Mucosa of rectum (tissue), 2 donors: ENCODE measurements around the gene KDM2B.
"Not testable (repeated sequence)": the region's sequence is repeated elsewhere in the genome, so short reads cannot be mapped to it uniquely, and the experiment has no call there.

Source experiments
- H3K27ac ChIP-seq, 2 donors: one replicate each; pipeline ENCODE4 v1.7.0; 2013; ENCODE audit warnings: inconsistent platforms in 2 of 2, low read depth in 2 of 2, low read length in 2 of 2
- H3K27me3 ChIP-seq, 2 donors: one replicate each; pipeline ENCODE4 v1.7.0; 2013; ENCODE audit warnings: low read length in 2 of 2; ENCODE audit not compliant: control insufficient read depth in 2 of 2, insufficient read depth in 2 of 2
- H3K36me3 ChIP-seq, 2 donors: one replicate each; pipeline ENCODE4 v1.7.0; 2013; ENCODE audit warnings: low read length in 2 of 2; ENCODE audit not compliant: control insufficient read depth in 2 of 2, insufficient read depth in 2 of 2
- H3K4me1 ChIP-seq, 2 donors: one replicate each; pipeline ENCODE4 v1.7.0; 2013; ENCODE audit warnings: low read length in 2 of 2, mild to moderate bottlenecking in 1 of 2; ENCODE audit not compliant: control insufficient read depth in 2 of 2, insufficient read depth in 2 of 2
- H3K4me3 ChIP-seq, 2 donors: one replicate each; pipeline ENCODE4 v1.7.0; 2013; ENCODE audit warnings: low read length in 2 of 2
- H3K9ac ChIP-seq, 2 donors: one replicate each; pipeline ENCODE4 v1.7.0; 2013; ENCODE audit warnings: low read length in 2 of 2, low read depth in 1 of 2, mild to moderate bottlenecking in 1 of 2
- H3K9me3 ChIP-seq, 2 donors: one replicate each; pipeline ENCODE4 v1.7.0; 2013; ENCODE audit warnings: low read length in 2 of 2; ENCODE audit not compliant: control insufficient read depth in 2 of 2
- donor health status: healthy.
- donor health status: Normal muscosa, but diverticular disease.

The KDM2B gene

GRCh38 chr12:121489874-121490273 lies 90.9 kb downstream of the KDM2B start:
- no peaks in the 10 kb centered on the region for H3K36me3 ChIP-seq
- no peaks in the 10 kb centered on the region for H3K9me3 ChIP-seq
- H3K4me3 ChIP-seq = no peak overlapping the region
- no peaks in the 10 kb centered on the region for H3K4me1 ChIP-seq
- H3K27ac ChIP-seq = no peak overlapping the region
- no peak overlapping the region for H3K9ac ChIP-seq
- no peaks in the 10 kb centered on the region for H3K27me3 ChIP-seq

GRCh38 chr12:121484967-121485366 lies 95.9 kb downstream of the KDM2B start:
- Histone ChIP-seq H3K27ac (no peak overlapping the region), H3K36me3 (no peaks in the 10 kb centered on the region), H3K9me3 (no peaks in the 10 kb centered on the region), H3K27me3 (no peaks in the 10 kb centered on the region), H3K4me3 (no peak overlapping the region), H3K9ac (no peak overlapping the region), H3K4me1 (no peaks in the 10 kb centered on the region)

GRCh38 chr12:121484564-121484963 lies 96.3 kb downstream of the KDM2B start:
- not testable (repeated sequence) for H3K4me3 ChIP-seq, H3K9ac ChIP-seq, H3K27ac ChIP-seq, H3K9me3 ChIP-seq, H3K36me3 ChIP-seq, H3K27me3 ChIP-seq, H3K4me1 ChIP-seq

GRCh38 chr12:121483949-121484348 lies 96.9 kb downstream of the KDM2B start:
- Histone ChIP-seq H3K9me3 (no peaks in the 10 kb centered on the region), H3K36me3 (no peaks in the 10 kb centered on the region), H3K27me3 (no peaks in the 10 kb centered on the region), H3K4me1 (no peaks in the 10 kb centered on the region), H3K4me3 (no peak overlapping the region), H3K9ac (no peak overlapping the region), H3K27ac (no peak overlapping the region)

- Histone ChIP-seq H3K4me3 (no peak overlapping the region), H3K36me3 (no peaks in the 10 kb centered on the region), H3K9me3 (no peaks in the 10 kb centered on the region), H3K27ac (no peak overlapping the region), H3K9ac (no peak overlapping the region), H3K4me1 (no peaks in the 10 kb centered on the region), H3K27me3 (no peaks in the 10 kb centered on the region)
These were observed 104.3 kb downstream of the KDM2B start for GRCh38 chr12:121476477-121476876.

- no peaks in the 10 kb centered on the region for H3K4me1 ChIP-seq
- no peak overlapping the region for H3K4me3 ChIP-seq
- no peaks in the 10 kb centered on the region for H3K9me3 ChIP-seq
- H3K27me3 ChIP-seq = no peaks in the 10 kb centered on the region
- no peaks in the 10 kb centered on the region for H3K36me3 ChIP-seq
- H3K27ac ChIP-seq = no peak overlapping the region
- H3K9ac ChIP-seq = no peak overlapping the region
These were observed 105.5 kb downstream of the KDM2B start for GRCh38 chr12:121475279-121475678.

- Histone ChIP-seq H3K9me3 (no peaks in the 10 kb centered on the region), H3K36me3 (no peaks in the 10 kb centered on the region), H3K27me3 (no peaks in the 10 kb centered on the region), H3K9ac (no peak overlapping the region), H3K4me1 (peaks cover 0 to 3% of the 10 kb centered on the region in 2 donors), H3K27ac (no peak overlapping the region), H3K4me3 (no peak overlapping the region)
These were observed 108.5 kb downstream of the KDM2B start for GRCh38 chr12:121472150-121472905.

GRCh38 chr12:121470751-121471150 lies 110.1 kb downstream of the KDM2B start:
- Histone ChIP-seq H3K36me3 (no peaks in the 10 kb centered on the region), H3K4me1 (peaks cover 6 to 8% of the 10 kb centered on the region in 2 donors), H3K4me3 (no peak overlapping the region), H3K9ac (no peak overlapping the region), H3K9me3 (no peaks in the 10 kb centered on the region), H3K27me3 (no peaks in the 10 kb centered on the region), H3K27ac (no peak overlapping the region)

- H3K4me1 ChIP-seq = peaks cover 11% of the 10 kb centered on the region in 2 donors
- no peaks in the 10 kb centered on the region for H3K27me3 ChIP-seq
- no peak overlapping the region for H3K9ac ChIP-seq
- H3K9me3 ChIP-seq = no peaks in the 10 kb centered on the region
- no peak overlapping the region for H3K4me3 ChIP-seq
- H3K27ac ChIP-seq = no peak overlapping the region
- no peaks in the 10 kb centered on the region for H3K36me3 ChIP-seq
These were observed 112.4 kb downstream of the KDM2B start for GRCh38 chr12:121468499-121468801.

GRCh38 chr12:121467638-121468498 lies 113.0 kb downstream of the KDM2B start:
- no peaks in the 10 kb centered on the region for H3K36me3 ChIP-seq
- no peaks in the 10 kb centered on the region for H3K27me3 ChIP-seq
- H3K27ac ChIP-seq = peak overlapping the region in 1 of 2 donors; percentile 4
- peak overlapping the region; percentile 24 to 51 for H3K9ac ChIP-seq
- peaks cover 11% of the 10 kb centered on the region in 2 donors for H3K4me1 ChIP-seq
- H3K4me3 ChIP-seq = peak overlapping the region; percentile 56 to 65
- no peaks in the 10 kb centered on the region for H3K9me3 ChIP-seq
